Esophagus muscularis mucosa (tissue), 4 donors: ENCODE results near the gene CPSF4L. TPM values are rescaled to one million over a fixed set of nuclear protein-coding genes. Genes with fewer than 3 reads are reported as not detected.

Experiments used
- DNase-seq: peaks from one replicate; pipeline ENCODE4 v3.0.0-alpha.2; 2017; ENCODE audit errors: extremely low spot score
- H3K27ac ChIP-seq, 4 donors: fragments of 200-600 bp; sonication (generic); replicated peaks in 1 of 4; 1 replicate in 3 of 4; 2 replicates in 1 of 4; pipeline ENCODE4 v1.5.1; 2016 to 2019; ENCODE audit warnings: mild to moderate bottlenecking in 1 of 4
- H3K27me3 ChIP-seq, 4 donors: fragments of 200-600 bp; sonication (generic); one replicate each; pipeline versions ENCODE4 v1.5.1 to v1.6.0; 2016 to 2019
- H3K36me3 ChIP-seq, 4 donors: fragments of 200-600 bp; sonication (generic); one replicate each; pipeline ENCODE4 v1.5.1; 2016 to 2019
- H3K4me1 ChIP-seq, 4 donors: fragments of 200-600 bp; sonication (generic); one replicate each; pipeline ENCODE4 v1.5.1; 2016 to 2019
- H3K4me3 ChIP-seq, 4 donors: fragments of 200-600 bp; sonication (generic); 1 replicate in 2 of 4; 2 replicates in 2 of 4; pipeline ENCODE4 v1.5.1; 2016 to 2019; ENCODE audit warnings: mild to moderate bottlenecking in 4 of 4, moderate library complexity in 1 of 4
- H3K9me3 ChIP-seq, 4 donors: fragments of 200-600 bp; sonication (generic); 1 replicate in 3 of 4; 2 replicates in 1 of 4; pipeline ENCODE4 v1.5.1; 2016 to 2019
- CTCF ChIP-seq, 3 experiments: fragments of 200-600 bp in 2 of 3; fragments of 450-650 bp in 1 of 3; sonication (generic) in 2 of 3; IDR thresholded peaks; one replicate each; pipeline ENCODE4 v1.5.1; 2017 to 2019; ENCODE audit warnings: antibody characterized with exemption in 3 of 3, mild to moderate bottlenecking in 2 of 3, moderate library complexity in 1 of 3
- EP300 ChIP-seq: sonication (generic); formaldehyde crosslinking; IDR thresholded peaks from one replicate; pipeline ENCODE4 v1.6.1; 2017; ENCODE audit warnings: antibody characterized with exemption
- POLR2A ChIP-seq: fragments of 450-650 bp; IDR thresholded peaks from one replicate; pipeline ENCODE4 v1.6.1; 2017; ENCODE audit warnings: antibody characterized with exemption, moderate library complexity, mild to moderate bottlenecking, low read depth
- POLR2AphosphoS5 ChIP-seq, 2 donors: sonication (generic); formaldehyde crosslinking; IDR thresholded peaks; one replicate each; pipeline ENCODE4 v1.6.1; 2017; ENCODE audit warnings: antibody characterized with exemption in 2 of 2
- WGBS: methylation state at CpG from one replicate; pipeline ENCODE4 v1.1.5; 2018; 5-methylcytosine and 5-hydroxymethylcytosine counted together
- intact Hi-C: fragments of 100-400 bp; cut with DNase I; formaldehyde crosslinking; loops from one replicate; pipeline ENCODE4 v1.15.1; 2023
- total RNA-seq, 4 donors: library from RNA; depleted of rRNA; stranded (reverse); fragments of >200 nt; gene quantifications; one replicate each; pipeline versions ENCODE4 v1.1.0 to v1.2.1, GENCODE V29; 2016

The CPSF4L gene
- total RNA-seq, 4 donors from 2014 or later, result not detected

- TF ChIP-seq POLR2A (no peak), CTCF (IDR thresholded peaks at IDR 0.05) (no peak), POLR2AphosphoS5 (IDR thresholded peaks at IDR 0.05) (no peak), EP300 (no peak)
- Histone ChIP-seq H3K4me1 (peaks cover 84 to 93% (median 93%) of the 10 kb centered on the region in 4 donors), H3K36me3 (peaks cover 0 to 6% (median 2%) of the 10 kb centered on the region in 4 donors), H3K27me3 (no peaks in the 10 kb centered on the region), H3K4me3 (no peak overlapping the region), H3K27ac (peak overlapping the region in 3 of 4 donors; percentile 4 to 93 (median 6)), H3K9me3 (no peaks in the 10 kb centered on the region)
- no peak for DNase-seq
- intact Hi-C loops, result no loop called here
- 43% methylated on average over 3 of the region's 3 CpGs for WGBS
These were observed 40.5 kb upstream of the CPSF4L start for GRCh38 chr17:73302189-73302588.

GRCh38 chr17:73301369-73301768 lies 39.7 kb upstream of the CPSF4L start:
- no peaks in the 10 kb centered on the region for H3K36me3 ChIP-seq

GRCh38 chr17:73300392-73300791 lies 38.7 kb upstream of the CPSF4L start:
- intact Hi-C loops, result no loop called here

More at GRCh38 chr17:73301369-73301768, 39.7 kb upstream of the CPSF4L start:
- H3K4me3 ChIP-seq, result no peak overlapping the region
- intact Hi-C loops, result no loop called here
- peak overlapping the region; percentile 6 to 93 (median 36) for H3K27ac ChIP-seq
- DNase-seq, result no peak
- no peak for TF ChIP-seq POLR2AphosphoS5 (IDR thresholded peaks at IDR 0.05)
- no peak for TF ChIP-seq EP300
- TF ChIP-seq POLR2A, result no peak
- TF ChIP-seq CTCF (IDR thresholded peaks at IDR 0.05), result no peak
- 95% methylated on average over 2 of the region's 2 CpGs for WGBS
- no peaks in the 10 kb centered on the region for H3K27me3 ChIP-seq
- H3K9me3 ChIP-seq, result no peaks in the 10 kb centered on the region
- peaks cover 76 to 87% (median 85%) of the 10 kb centered on the region in 4 donors for H3K4me1 ChIP-seq

GRCh38 chr17:73297934-73298861 lies 36.5 kb upstream of the CPSF4L start:
- no peak for DNase-seq
- H3K4me3 ChIP-seq, result no peak overlapping the region
- H3K27ac ChIP-seq, result peak overlapping the region in 3 of 4 donors; percentile 0 to 60 (median 55)
- no peaks in the 10 kb centered on the region for H3K9me3 ChIP-seq
- H3K4me1 ChIP-seq, result peaks cover 69 to 87% (median 80%) of the 10 kb centered on the region in 4 donors
- no peaks in the 10 kb centered on the region for H3K36me3 ChIP-seq
- intact Hi-C loops, result no loop called here
- 59% methylated on average over 14 of the region's 15 CpGs for WGBS
- H3K27me3 ChIP-seq, result no peaks in the 10 kb centered on the region
- no peak for TF ChIP-seq CTCF (IDR thresholded peaks at IDR 0.05)
- TF ChIP-seq EP300, result no peak
- no peak for TF ChIP-seq POLR2AphosphoS5 (IDR thresholded peaks at IDR 0.05)
- no peak for TF ChIP-seq POLR2A

More at GRCh38 chr17:73300392-73300791, 38.7 kb upstream of the CPSF4L start:
- Histone ChIP-seq H3K4me1 (peaks cover 69 to 87% (median 79%) of the 10 kb centered on the region in 4 donors), H3K27me3 (no peaks in the 10 kb centered on the region), H3K27ac (peak overlapping the region in 3 of 4 donors; percentile 10 to 61 (median 60)), H3K9me3 (no peaks in the 10 kb centered on the region), H3K36me3 (no peaks in the 10 kb centered on the region), H3K4me3 (no peak overlapping the region)
- DNase-seq, result no peak
- TF ChIP-seq POLR2AphosphoS5 (IDR thresholded peaks at IDR 0.05) (no peak), POLR2A (no peak), CTCF (IDR thresholded peaks at IDR 0.05) (no peak), EP300 (no peak)
- WGBS, result 81% methylated on average over 3 of the region's 3 CpGs
